ENCODE data around the gene BICDL2. TPM values are rescaled to one million over a fixed set of nuclear protein-coding genes. Genes with fewer than 3 reads are reported as not detected.

Gene BICDL2
- total and polyA plus RNA-seq, 2 donors (not counting 3 experiments of a cell fraction or from before 2014, with no cell fraction given) = not detected

- no peaks in the 10 kb centered on the region for H3K9me1 ChIP-seq (replicated peaks; ENCODE audit: control insufficient read depth, extremely low read depth, insufficient read depth, low read length)
- dilution Hi-C loops (cut with MboI; ENCODE audit: extremely low pct_ligation_motif_present, low sequenced_read_pairs) (no loop called here), intact Hi-C loops (cut with micrococcal nuclease) (loop anchor here (1.0 to 2.0 kb wide), 7 partner anchors 28 to 70 kb away; no protein-coding TSS in a partner anchor)
- no peaks in the 10 kb centered on the region for H4K20me1 ChIP-seq (replicated peaks; ENCODE audit: control insufficient read depth, extremely low read depth, insufficient read depth, low read length)
- FAIRE-seq (no peak), DNase-seq (ENCODE audit: low read depth, low spot score) (no peak)
- peaks cover 11% of the 10 kb centered on the region for H3K4me1 ChIP-seq (ENCODE audit: control insufficient read depth, extremely low read depth, insufficient read depth, low read length)
- no peaks in the 10 kb centered on the region for H3K27me3 ChIP-seq (ENCODE audit: control insufficient read depth in 2 of 2, insufficient read depth in 2 of 2, low read length in 2 of 2)
- H3K4me2 ChIP-seq (ENCODE audit: insufficient read depth, low read length) = peak overlapping the region; percentile 15
- peak overlapping the region; percentile 48 for H2AFZ ChIP-seq (ENCODE audit: low read depth, low read length)
- H3K4me3 ChIP-seq (replicated peaks in 1 of 3; ENCODE audit: insufficient read depth in 1 of 3, low read depth in 1 of 3, low read length in 3 of 3) = no peak overlapping the region
- TF ChIP-seq MAX (IDR thresholded peaks at IDR 0.05; ENCODE audit: insufficient read depth, insufficient read length) = no peak
- no peak for TF ChIP-seq CTCF (IDR thresholded peaks at IDR 0.05; ENCODE audit: extremely low read depth in 1 of 2, insufficient read depth in 1 of 2, low read depth in 1 of 2, low read length in 2 of 2)
- TF ChIP-seq GATA2 (IDR thresholded peaks at IDR 0.05; ENCODE audit: insufficient read depth, insufficient read length, low read depth, low read length) = no peak
- TF ChIP-seq JUN (IDR thresholded peaks at IDR 0.05; ENCODE audit: borderline replicate concordance, insufficient read depth, insufficient read length, low read depth) = no peak
- no peak for TF ChIP-seq FOS (IDR thresholded peaks at IDR 0.05; ENCODE audit: borderline replicate concordance, insufficient read depth, low read length)
- TF ChIP-seq EZH2 (IDR thresholded peaks at IDR 0.05; ENCODE audit: borderline replicate concordance, low read depth, low read length, severe bottlenecking) = no peak
- no peak for TF ChIP-seq POLR2AphosphoS5 (IDR thresholded peaks at IDR 0.05; ENCODE audit: insufficient read depth, low read depth, low read length)
- TF ChIP-seq MYC (IDR thresholded peaks at IDR 0.05; ENCODE audit: low read depth, low read length) = no peak
- TF ChIP-seq POLR2A (IDR thresholded peaks at IDR 0.05; ENCODE audit: low read depth, low read length) = no peak
- POLR2A ChIA-PET = interaction anchor here (2.1 kb wide), 1 partner anchor 70 kb away, joined by 5 read pairs; no protein-coding TSS in a partner anchor
- peak overlapping the region; percentile 58 for H3K27ac ChIP-seq (ENCODE audit: insufficient read depth, low read depth, low read length)
- no peaks in the 10 kb centered on the region for H3K36me3 ChIP-seq (ENCODE audit: control insufficient read depth in 2 of 2, extremely low read depth in 1 of 2, insufficient read depth in 2 of 2, low read length in 2 of 2)
- CTCF ChIA-PET = interaction anchor here (0.7 to 2.9 kb wide), 31 partner anchors 16 to 112 kb away, joined by 3 to 113 read pairs (median 7); partner anchors contain the start of genes TNFRSF12A, ZNF205, ZNF213 and ZSCAN10
- no peaks in the 10 kb centered on the region for H3K79me2 ChIP-seq (ENCODE audit: control insufficient read depth, insufficient read depth, low read length)
- peak overlapping the region; percentile 42 for H3K9ac ChIP-seq (replicated peaks; ENCODE audit: extremely low read depth, insufficient read depth, low read length)
- BruUV-seq (replicated peaks) = TSS peak; percentile 54
- no peaks in the 10 kb centered on the region for H3K9me3 ChIP-seq (replicated peaks; ENCODE audit: control insufficient read depth, insufficient read depth, low read length)
These were observed 23.0 kb upstream of the BICDL2 start for GRCh38 chr16:3059723-3060242.
